Smooth muscle cell (in vitro differentiated cells): ENCODE data around the gene SLC45A1. TPM values are rescaled to one million over a fixed set of nuclear protein-coding genes. Genes with fewer than 3 reads are reported as not detected.

Experiments used
- DNase-seq: peaks from one replicate; lab custom pipeline; 2025; ENCODE audit not compliant: unreplicated experiment; lab: John Stamatoyannopoulos, UW
- H2AFZ ChIP-seq: fragments of 200-600 bp; sonication (generic); 2 replicates; pipeline ENCODE4 v1.6.0; 2016; ENCODE audit warnings: antibody characterized with exemption, low read depth, mild to moderate bottlenecking
- H3F3A ChIP-seq: fragments of 200-600 bp; sonication (generic); 2 replicates; pipeline ENCODE4 v1.6.0; 2017; ENCODE audit warnings: antibody characterized with exemption, low read depth
- H3K27ac ChIP-seq: fragments of 200-600 bp; sonication (generic); 2 replicates; pipeline ENCODE4 v1.5.1; 2016; ENCODE audit warnings: low read depth, mild to moderate bottlenecking
- H3K27me3 ChIP-seq: fragments of 200-600 bp; sonication (generic); 2 replicates; pipeline ENCODE4 v1.6.1; 2016; ENCODE audit warnings: low read depth, mild to moderate bottlenecking
- H3K36me3 ChIP-seq: fragments of 200-600 bp; sonication (generic); 2 replicates; pipeline ENCODE4 v1.5.1; 2016; ENCODE audit warnings: low read depth
- H3K4me1 ChIP-seq: fragments of 200-600 bp; sonication (generic); 2 replicates; pipeline ENCODE4 v1.5.1; 2016; ENCODE audit warnings: low read depth
- H3K4me2 ChIP-seq: fragments of 200-600 bp; sonication (generic); 2 replicates; pipeline ENCODE4 v1.6.0; 2016; ENCODE audit warnings: mild to moderate bottlenecking
- H3K4me3 ChIP-seq: fragments of 200-600 bp; sonication (generic); 2 replicates; pipeline ENCODE4 v1.5.1; 2016; ENCODE audit warnings: mild to moderate bottlenecking
- H3K79me2 ChIP-seq: fragments of 200-600 bp; sonication (generic); 2 replicates; pipeline ENCODE4 v1.6.0; 2016; ENCODE audit warnings: low read depth, mild to moderate bottlenecking
- H3K9ac ChIP-seq: fragments of 200-600 bp; sonication (generic); 2 replicates; pipeline ENCODE4 v1.6.0; 2016; ENCODE audit warnings: low read depth
- H3K9me3 ChIP-seq: fragments of 200-600 bp; sonication (generic); replicated peaks from 2 replicates; pipeline ENCODE4 v1.5.1; 2016; ENCODE audit warnings: low read depth
- H4K20me1 ChIP-seq: fragments of 200-600 bp; sonication (generic); 2 replicates; pipeline ENCODE4 v1.6.0; 2016; ENCODE audit warnings: low read depth
- CTCF ChIP-seq: fragments of 200-600 bp; sonication (generic); IDR thresholded peaks from 2 replicates; pipeline ENCODE4 v1.5.1; 2017; ENCODE audit warnings: borderline replicate concordance, mild to moderate bottlenecking, antibody characterized with exemption; ENCODE audit not compliant: insufficient read depth, poor library complexity, severe bottlenecking
- WGBS: methylation state at CpG from one replicate; pipeline ENCODE4 v1.1.7; 2016; ENCODE audit warnings: low lambda C conversion rate; 5-methylcytosine and 5-hydroxymethylcytosine counted together
- polyA plus RNA-seq: library from polyadenylated mRNA; unstranded; fragments of >200 nt; fragmentation: Nextera tagmentation; extraction: Ambion mirVana; gene quantifications from 2 replicates; pipeline ENCODE4 v1.2.1, GENCODE V29; 2016
- total RNA-seq: library from RNA; depleted of rRNA; stranded (reverse); fragments of >200 nt; gene quantifications from 2 replicates; pipeline ENCODE4 v1.2.3, GENCODE V29; 2014

SLC45A1 gene
- total and polyA plus RNA-seq, 2 experiments from 2014 or later = 1.7 to 1.8 TPM

- Histone ChIP-seq H3K79me2 (peaks cover 91% of the 10 kb centered on the region), H3K4me1 (peaks cover 36% of the 10 kb centered on the region), H4K20me1 (peaks cover 97% of the 10 kb centered on the region), H3K4me3 (no peak overlapping the region), H3K9ac (no peak overlapping the region), H3F3A (peaks cover 46% of the 10 kb centered on the region), H2AFZ (no peak overlapping the region), H3K27ac (peak overlapping the region; percentile 33), H3K4me2 (no peak overlapping the region), H3K36me3 (peaks cover 11% of the 10 kb centered on the region), H3K27me3 (no peaks in the 10 kb centered on the region), H3K9me3 (no peaks in the 10 kb centered on the region)
- DNase-seq = no peak
- no peak for TF ChIP-seq CTCF
These were observed 68.3 kb downstream of the SLC45A1 start for GRCh38 chr1:8386247-8386646.

GRCh38 chr1:8388732-8389562 lies 71.0 kb downstream of the SLC45A1 start:
- H3F3A ChIP-seq = peaks cover 31% of the 10 kb centered on the region
- peaks cover 97% of the 10 kb centered on the region for H4K20me1 ChIP-seq
- H3K4me2 ChIP-seq = no peak overlapping the region
- 98% methylated on average over 12 of the region's 12 CpGs for WGBS
- no peak overlapping the region for H2AFZ ChIP-seq
- no peak for TF ChIP-seq CTCF
- H3K27ac ChIP-seq = no peak overlapping the region
- peaks cover 91% of the 10 kb centered on the region for H3K79me2 ChIP-seq
- H3K9ac ChIP-seq = no peak overlapping the region
- no peaks in the 10 kb centered on the region for H3K9me3 ChIP-seq
- DNase-seq = no peak
- peaks cover 20% of the 10 kb centered on the region for H3K4me1 ChIP-seq
- peaks cover 10% of the 10 kb centered on the region for H3K36me3 ChIP-seq
- H3K4me3 ChIP-seq = no peak overlapping the region
- no peaks in the 10 kb centered on the region for H3K27me3 ChIP-seq

GRCh38 chr1:8389958-8390535 lies 72.1 kb downstream of the SLC45A1 start:
- Histone ChIP-seq H4K20me1 (peaks cover 97% of the 10 kb centered on the region), H3K9me3 (no peaks in the 10 kb centered on the region), H3K27me3 (no peaks in the 10 kb centered on the region)

More at GRCh38 chr1:8389958-8390535, 72.1 kb downstream of the SLC45A1 start:
- H3K4me2 ChIP-seq = no peak overlapping the region
- H3K79me2 ChIP-seq = peaks cover 91% of the 10 kb centered on the region
- no peak for TF ChIP-seq CTCF
- peaks cover 5% of the 10 kb centered on the region for H3K36me3 ChIP-seq
- no peak overlapping the region for H3K9ac ChIP-seq
- H3K4me3 ChIP-seq = no peak overlapping the region
- peaks cover 31% of the 10 kb centered on the region for H3F3A ChIP-seq
- H3K27ac ChIP-seq = no peak overlapping the region
- WGBS = 98% methylated on average over 7 of the region's 7 CpGs
- H3K4me1 ChIP-seq = peaks cover 24% of the 10 kb centered on the region
- no peak overlapping the region for H2AFZ ChIP-seq
- no peak for DNase-seq
